Uterus (tissue), 2 donors: ENCODE measurements around the gene LHX6.

ENCODE experiments used
- POLR2A ChIP-seq, 2 donors: fragments of 450-650 bp; IDR thresholded peaks; one replicate each; pipeline ENCODE4 v1.6.1; 2016; ENCODE audit warnings: antibody characterized with exemption in 2 of 2, mild to moderate bottlenecking in 1 of 2, moderate library complexity in 1 of 2
- TF ChIP-seq, protein P1 (sequence below), 4 experiments: fragments of 200-600 bp in 2 of 4; fragments of 450-650 bp in 2 of 4; sonication (generic) in 2 of 4; IDR thresholded peaks; one replicate each; pipeline ENCODE4 v1.5.1; 2016 to 2019; ENCODE audit warnings: antibody characterized with exemption in 4 of 4, mild to moderate bottlenecking in 2 of 4, moderate library complexity in 1 of 4

DNA sequence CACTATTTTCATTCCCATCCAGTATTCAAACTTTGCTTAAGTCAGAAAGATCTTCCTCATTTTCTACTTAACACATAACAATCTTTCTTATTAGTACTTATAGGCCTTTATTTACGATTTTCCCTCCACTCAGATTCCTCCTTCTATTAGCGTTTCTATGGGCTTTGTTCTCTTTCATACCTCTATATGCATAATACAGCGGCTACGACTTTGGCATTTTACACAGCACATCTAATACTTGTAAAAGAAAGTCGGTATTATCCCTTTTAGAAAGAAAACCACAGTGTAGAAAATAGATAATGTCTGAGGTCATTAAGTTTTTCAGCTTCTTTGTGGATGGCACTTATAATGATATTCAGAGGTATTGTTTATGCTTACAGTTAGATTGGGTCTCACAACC lies 27.4 kb upstream of the LHX6 start:
- TF ChIP-seq, protein P1, sequence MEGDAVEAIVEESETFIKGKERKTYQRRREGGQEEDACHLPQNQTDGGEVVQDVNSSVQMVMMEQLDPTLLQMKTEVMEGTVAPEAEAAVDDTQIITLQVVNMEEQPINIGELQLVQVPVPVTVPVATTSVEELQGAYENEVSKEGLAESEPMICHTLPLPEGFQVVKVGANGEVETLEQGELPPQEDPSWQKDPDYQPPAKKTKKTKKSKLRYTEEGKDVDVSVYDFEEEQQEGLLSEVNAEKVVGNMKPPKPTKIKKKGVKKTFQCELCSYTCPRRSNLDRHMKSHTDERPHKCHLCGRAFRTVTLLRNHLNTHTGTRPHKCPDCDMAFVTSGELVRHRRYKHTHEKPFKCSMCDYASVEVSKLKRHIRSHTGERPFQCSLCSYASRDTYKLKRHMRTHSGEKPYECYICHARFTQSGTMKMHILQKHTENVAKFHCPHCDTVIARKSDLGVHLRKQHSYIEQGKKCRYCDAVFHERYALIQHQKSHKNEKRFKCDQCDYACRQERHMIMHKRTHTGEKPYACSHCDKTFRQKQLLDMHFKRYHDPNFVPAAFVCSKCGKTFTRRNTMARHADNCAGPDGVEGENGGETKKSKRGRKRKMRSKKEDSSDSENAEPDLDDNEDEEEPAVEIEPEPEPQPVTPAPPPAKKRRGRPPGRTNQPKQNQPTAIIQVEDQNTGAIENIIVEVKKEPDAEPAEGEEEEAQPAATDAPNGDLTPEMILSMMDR (IDR thresholded peaks at IDR 0.05): no peak
- TF ChIP-seq POLR2A (IDR thresholded peaks at IDR 0.05): no peak
